Kidney capillary endothelial cell (primary cell): ENCODE data around the gene PPP4R2.

ENCODE experiments used
- DNase-seq: peaks from one replicate; pipeline ENCODE4 v3.0.0-alpha.2; 2018; ENCODE audit warnings: low spot score

PPP4R2 gene

DNA sequence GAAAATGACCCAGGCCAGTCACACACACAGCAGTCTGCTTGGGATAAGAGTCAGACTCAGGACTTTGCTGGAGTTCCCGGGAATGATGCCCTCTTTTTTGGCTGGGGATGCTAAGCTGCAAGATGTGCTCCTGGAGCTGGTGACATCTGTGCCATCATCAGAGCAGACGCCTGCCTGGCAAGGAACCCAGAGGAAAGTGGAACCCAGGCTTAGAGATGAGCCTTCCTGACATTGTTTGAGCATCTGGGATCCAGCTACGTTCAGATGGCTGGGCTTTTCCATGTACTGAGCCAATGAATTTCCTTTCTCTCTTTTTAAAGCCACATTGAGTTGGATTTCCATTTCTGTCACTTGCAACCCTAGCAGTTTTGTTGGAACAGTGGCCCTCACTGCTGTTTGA is 118.1 kb downstream of the PPP4R2 start:
- no peak for DNase-seq

DNA sequence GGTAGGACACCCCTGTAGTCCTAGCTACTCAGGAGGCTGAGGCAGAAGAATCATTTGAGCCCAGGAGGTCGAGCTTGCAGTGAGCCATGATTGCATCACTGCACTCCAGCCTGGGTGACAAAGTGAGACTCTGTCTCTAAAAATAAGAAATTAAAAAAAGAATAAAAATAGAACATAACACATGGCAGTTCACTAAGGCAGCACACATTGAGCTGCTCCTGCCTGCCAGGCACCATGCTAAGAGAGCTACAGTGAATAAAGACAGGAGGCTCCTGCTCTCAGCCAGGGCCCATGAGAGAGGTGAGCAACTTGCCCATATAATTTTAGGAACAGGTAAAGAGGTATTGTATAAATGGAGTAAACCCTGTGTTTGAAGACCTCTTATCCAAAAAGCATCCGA is 119.2 kb downstream of the PPP4R2 start:
- DNase-seq = no peak
